DOHH2 (cell line): Measurements from ENCODE around the gene MTHFD1.

Experiments used
- EZH2phosphoT487 ChIP-seq: fragments of 200-600 bp; sonication (generic); IDR thresholded peaks from 2 replicates; pipeline ENCODE4 v1.6.1; 2017; ENCODE audit warnings: borderline replicate concordance, mild to moderate bottlenecking, antibody characterized with exemption, low read length, moderate library complexity, mixed read lengths
- TF ChIP-seq, protein P1 (sequence below): fragments of 200-600 bp; sonication (generic); IDR thresholded peaks from one replicate; pipeline ENCODE4 v1.5.1; 2014; ENCODE audit warnings: antibody characterized with exemption, mild to moderate bottlenecking, low read depth, low read length; ENCODE audit not compliant: poor library complexity, severe bottlenecking

DNA sequence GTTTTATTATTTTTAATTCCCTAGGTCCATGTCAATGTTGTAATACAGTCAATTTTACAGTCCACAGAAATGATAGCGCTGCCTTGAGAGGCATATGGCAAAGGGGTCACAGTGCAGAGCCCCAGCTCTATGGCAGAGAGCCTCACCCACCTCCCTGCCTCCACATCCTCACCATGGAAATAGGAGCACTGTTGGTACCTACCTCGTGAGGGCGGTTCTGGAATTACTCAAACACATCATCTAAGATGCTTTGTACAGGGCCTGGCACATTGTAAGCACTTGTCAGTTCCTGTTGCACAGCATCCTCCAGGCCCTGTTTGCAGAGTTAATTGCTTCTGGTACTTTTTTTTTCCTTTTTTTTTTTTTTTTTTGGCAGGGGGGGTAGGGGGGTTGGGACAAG is 73.1 kb downstream of the MTHFD1 start:
- TF ChIP-seq, protein P1, sequence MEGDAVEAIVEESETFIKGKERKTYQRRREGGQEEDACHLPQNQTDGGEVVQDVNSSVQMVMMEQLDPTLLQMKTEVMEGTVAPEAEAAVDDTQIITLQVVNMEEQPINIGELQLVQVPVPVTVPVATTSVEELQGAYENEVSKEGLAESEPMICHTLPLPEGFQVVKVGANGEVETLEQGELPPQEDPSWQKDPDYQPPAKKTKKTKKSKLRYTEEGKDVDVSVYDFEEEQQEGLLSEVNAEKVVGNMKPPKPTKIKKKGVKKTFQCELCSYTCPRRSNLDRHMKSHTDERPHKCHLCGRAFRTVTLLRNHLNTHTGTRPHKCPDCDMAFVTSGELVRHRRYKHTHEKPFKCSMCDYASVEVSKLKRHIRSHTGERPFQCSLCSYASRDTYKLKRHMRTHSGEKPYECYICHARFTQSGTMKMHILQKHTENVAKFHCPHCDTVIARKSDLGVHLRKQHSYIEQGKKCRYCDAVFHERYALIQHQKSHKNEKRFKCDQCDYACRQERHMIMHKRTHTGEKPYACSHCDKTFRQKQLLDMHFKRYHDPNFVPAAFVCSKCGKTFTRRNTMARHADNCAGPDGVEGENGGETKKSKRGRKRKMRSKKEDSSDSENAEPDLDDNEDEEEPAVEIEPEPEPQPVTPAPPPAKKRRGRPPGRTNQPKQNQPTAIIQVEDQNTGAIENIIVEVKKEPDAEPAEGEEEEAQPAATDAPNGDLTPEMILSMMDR = no peak
- no peak for TF ChIP-seq EZH2phosphoT487
